Activated CD4-positive, CD25-positive, alpha-beta regulatory T cell treated with anti-CD3 and anti-CD28 coated beads, Interleukin-2, amount 50 U/mL, for 72 hours (primary cell): ENCODE results near the gene PHACTR3.

Experiments
- DNase-seq: peaks from one replicate; pipeline ENCODE4 v3.0.0; 2021

PHACTR3 gene

GRCh38 chr20:59676126-59676850 lies 71.9 kb downstream of the PHACTR3 start:
- DNase-seq = no peak

GRCh38 chr20:59676851-59677182 lies 72.5 kb downstream of the PHACTR3 start:
- DNase-seq = no peak

- no peak for DNase-seq
These were observed 73.2 kb downstream of the PHACTR3 start for GRCh38 chr20:59677586-59677985.

GRCh38 chr20:59678288-59678687 lies 73.9 kb downstream of the PHACTR3 start:
- no peak for DNase-seq

- no peak for DNase-seq
These were observed 74.6 kb downstream of the PHACTR3 start for GRCh38 chr20:59678951-59679350.

GRCh38 chr20:59680148-59680650 lies 75.9 kb downstream of the PHACTR3 start:
- no peak for DNase-seq

GRCh38 chr20:59680852-59681251 lies 76.5 kb downstream of the PHACTR3 start:
- no peak for DNase-seq

GRCh38 chr20:59682603-59683002 lies 78.3 kb downstream of the PHACTR3 start:
- no peak for DNase-seq

- no peak for DNase-seq
These were observed 78.8 kb downstream of the PHACTR3 start for GRCh38 chr20:59683181-59683580.

GRCh38 chr20:59684685-59685242 lies 80.4 kb downstream of the PHACTR3 start:
- no peak for DNase-seq

GRCh38 chr20:59686404-59687346 lies 82.3 kb downstream of the PHACTR3 start:
- no peak for DNase-seq

GRCh38 chr20:59688356-59688755 lies 84.0 kb downstream of the PHACTR3 start:
- no peak for DNase-seq

- DNase-seq = no peak
These were observed 84.7 kb downstream of the PHACTR3 start for GRCh38 chr20:59688999-59689398.

- DNase-seq = no peak
These were observed 85.8 kb downstream of the PHACTR3 start for GRCh38 chr20:59690101-59690500.

- DNase-seq = no peak
These were observed 86.6 kb downstream of the PHACTR3 start for GRCh38 chr20:59690976-59691375.

GRCh38 chr20:59692139-59692538 lies 87.8 kb downstream of the PHACTR3 start:
- no peak for DNase-seq

GRCh38 chr20:59693587-59693986 lies 89.2 kb downstream of the PHACTR3 start:
- no peak for DNase-seq

GRCh38 chr20:59696476-59696875 lies 92.1 kb downstream of the PHACTR3 start:
- no peak for DNase-seq

- DNase-seq = no peak
These were observed 92.7 kb downstream of the PHACTR3 start for GRCh38 chr20:59697068-59697467.

- no peak for DNase-seq
These were observed 94.3 kb downstream of the PHACTR3 start for GRCh38 chr20:59698598-59698997.

- DNase-seq = no peak
These were observed 96.9 kb downstream of the PHACTR3 start for GRCh38 chr20:59701236-59701635.

GRCh38 chr20:59703046-59703445 lies 98.7 kb downstream of the PHACTR3 start:
- no peak for DNase-seq

GRCh38 chr20:59705651-59706399 lies 101.5 kb downstream of the PHACTR3 start:
- DNase-seq = no peak
